Measurements from ENCODE around the gene AATK.

Gene AATK

GRCh38 chr17:81166033-81166492 lies at the start of gene AATK:
TSS of gene AATK (minus strand) at chr17:81166221. CDS start at chr17:81165992, 229 bp downstream.
- no peak for DNase-seq (ENCODE audit: low read depth, low spot score)

DNA sequence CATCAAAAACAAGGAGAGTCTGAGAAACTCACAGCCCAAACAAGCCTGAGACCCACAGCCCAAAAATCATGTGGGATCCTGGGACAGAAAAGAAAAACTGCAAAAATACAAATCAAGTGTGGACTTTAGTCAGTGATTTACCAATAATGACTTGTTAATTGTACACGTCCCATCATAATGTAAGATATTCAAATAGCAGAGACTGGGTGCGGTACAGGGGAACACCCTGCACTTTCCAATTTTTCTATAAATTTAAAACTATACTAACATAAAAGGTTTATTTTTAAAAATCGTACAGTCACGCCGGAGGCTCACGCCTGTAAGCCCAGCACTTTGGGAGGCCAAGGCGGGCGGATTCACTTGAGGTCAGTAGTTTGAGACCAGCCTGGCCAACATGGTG lies 48.0 kb upstream of the AATK start:
- no peak for DNase-seq (ENCODE audit: low read depth, low spot score)

DNA sequence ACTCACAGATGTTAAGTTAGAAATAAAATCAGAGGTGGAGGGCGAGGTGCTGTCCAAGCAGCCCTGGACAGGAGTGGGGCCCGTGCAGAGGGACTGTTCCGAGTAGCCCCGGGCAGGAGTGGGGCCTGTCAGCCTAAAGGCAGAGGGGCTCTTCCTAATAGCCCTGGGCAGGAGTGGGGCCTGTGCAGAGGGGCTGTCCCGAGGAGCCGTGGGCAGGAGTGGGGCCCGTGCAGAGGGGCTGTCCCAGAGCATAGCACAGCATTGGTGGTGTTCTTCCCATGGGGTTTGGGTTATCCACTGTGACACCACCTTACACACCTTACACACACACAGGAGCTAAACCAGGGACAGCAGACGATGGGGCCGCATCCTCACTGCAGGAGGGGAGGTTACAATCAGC lies 46.3 kb upstream of the AATK start:
- DNase-seq (ENCODE audit: low read depth, low spot score): no peak

GRCh38 chr17:81210868-81211267 lies 44.8 kb upstream of the AATK start:
- no peak for DNase-seq (ENCODE audit: low read depth, low spot score)

DNA sequence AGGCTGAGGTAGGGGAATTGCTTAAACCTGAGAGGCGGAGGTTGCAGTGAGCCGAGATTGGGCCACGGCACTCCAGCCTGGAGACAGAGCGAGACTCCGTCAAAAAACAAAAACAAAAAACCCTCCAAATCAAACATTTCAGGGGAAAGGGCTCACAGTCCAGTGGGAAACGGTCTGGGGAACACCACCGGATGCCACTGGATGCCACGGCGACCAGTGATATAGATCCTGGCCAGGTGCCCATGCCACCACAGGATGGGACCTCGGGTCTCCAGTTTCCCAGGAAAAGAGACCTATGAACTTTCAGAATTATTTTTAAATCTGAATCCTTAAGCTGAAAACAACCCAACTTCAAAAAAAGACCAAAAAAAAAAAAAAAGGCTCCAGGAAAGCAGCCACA lies 44.4 kb upstream of the AATK start:
- DNase-seq (ENCODE audit: low read depth, low spot score): no peak

DNA sequence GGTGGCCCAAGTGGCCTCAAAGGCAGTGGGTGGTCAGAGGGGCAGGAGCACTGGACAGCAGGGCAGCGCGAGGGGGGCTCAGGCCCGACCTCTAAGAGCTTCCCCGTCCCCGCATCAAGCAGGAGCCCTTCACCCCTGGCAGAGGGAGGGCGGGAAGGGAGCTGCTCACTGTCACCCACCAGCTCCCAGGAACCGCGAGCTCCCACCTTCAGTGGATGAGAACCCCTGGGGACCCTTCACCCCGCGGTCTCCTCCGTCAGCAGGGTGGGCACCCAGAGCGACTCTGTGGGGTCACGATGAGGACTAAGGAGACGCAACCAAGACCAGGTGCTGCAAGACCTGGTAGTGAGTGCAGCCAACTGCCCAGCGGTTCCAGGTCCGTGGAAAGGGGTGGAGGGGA lies 43.1 kb upstream of the AATK start:
- DNase-seq (ENCODE audit: low read depth, low spot score): no peak

DNA sequence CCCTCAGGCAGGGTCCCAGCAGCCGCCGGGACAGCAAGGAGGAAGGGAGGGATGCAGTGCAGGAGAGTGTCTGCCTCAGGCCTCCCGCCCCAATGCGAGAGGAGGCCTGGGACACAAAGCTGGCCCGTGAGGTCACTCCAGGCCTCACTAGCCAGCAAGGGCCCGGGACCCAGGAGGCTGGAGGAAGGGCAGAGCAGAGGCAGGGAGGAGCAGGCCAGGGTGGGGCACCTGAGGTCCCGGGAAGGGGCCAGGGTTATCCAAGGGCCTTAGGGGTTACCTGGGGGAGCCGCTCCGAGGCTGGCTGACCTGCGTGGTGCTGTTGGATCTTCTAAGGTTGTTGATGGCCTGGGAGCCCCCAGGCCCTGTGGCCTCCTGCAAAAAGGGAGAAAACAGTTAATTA lies 42.6 kb upstream of the AATK start:
- DNase-seq (ENCODE audit: low read depth, low spot score): no peak

DNA sequence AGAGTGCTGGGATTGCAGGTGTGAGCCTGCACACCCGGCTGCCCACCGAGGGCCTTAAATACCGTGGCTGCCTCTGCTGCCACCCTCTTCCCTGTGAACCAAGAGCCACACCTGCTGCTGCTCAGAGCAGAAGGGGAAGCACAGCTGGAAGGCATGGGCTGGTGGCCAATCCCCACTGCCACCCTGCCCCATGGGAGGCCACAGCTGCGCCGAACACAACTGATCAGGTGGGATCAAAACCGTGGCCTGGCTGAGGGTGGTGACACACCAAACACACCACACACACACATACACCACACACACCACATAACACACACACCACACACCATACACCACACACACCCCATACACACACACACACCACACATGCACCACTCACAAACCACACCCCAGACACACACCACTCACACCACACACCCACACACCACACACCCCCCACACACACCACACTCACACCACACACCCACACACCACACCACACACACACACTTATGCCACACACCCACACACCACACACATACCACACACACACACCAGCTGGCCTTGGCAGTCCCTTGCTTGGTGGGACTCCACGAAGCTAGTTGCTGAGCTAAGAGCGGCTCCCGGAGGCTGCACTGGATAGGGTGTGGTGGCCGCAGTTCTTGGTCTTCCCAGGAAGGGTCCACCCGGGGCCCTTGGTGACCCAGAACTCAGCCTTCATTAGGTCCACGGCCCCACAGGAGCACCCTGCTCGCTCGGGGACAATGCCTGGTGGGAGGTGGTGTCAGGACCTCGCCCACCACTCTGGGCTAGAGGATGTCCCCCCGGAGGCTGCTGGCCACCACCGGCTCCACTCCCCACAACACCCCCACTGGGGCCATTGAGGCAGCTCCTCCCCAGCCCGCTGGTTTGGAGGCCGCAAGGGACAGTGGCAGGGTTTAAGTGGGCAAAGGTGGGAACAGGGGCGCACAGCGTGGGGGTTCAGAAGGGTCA lies 41.9 kb upstream of the AATK start:
- no peak for DNase-seq (ENCODE audit: low read depth, low spot score)

DNA sequence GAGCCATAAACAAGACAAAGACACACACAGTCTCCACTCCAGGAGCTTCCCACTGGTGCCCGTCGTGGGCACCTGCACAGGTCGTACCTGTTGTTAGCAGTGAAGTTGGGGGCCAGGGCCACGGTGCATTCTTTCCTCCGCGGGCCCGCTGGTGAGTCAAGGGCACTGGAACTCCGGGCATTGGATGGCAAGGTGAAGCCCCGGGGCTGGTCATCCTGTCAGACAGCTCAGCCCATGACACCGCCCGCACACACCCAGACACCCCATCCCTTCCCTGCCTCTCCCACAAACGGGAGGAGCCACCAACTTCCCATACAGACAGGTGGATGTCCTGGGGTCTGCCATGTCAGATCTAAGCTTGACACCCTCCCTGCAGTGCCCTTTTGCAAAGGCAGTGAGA lies 40.6 kb upstream of the AATK start:
- no peak for DNase-seq (ENCODE audit: low read depth, low spot score)

DNA sequence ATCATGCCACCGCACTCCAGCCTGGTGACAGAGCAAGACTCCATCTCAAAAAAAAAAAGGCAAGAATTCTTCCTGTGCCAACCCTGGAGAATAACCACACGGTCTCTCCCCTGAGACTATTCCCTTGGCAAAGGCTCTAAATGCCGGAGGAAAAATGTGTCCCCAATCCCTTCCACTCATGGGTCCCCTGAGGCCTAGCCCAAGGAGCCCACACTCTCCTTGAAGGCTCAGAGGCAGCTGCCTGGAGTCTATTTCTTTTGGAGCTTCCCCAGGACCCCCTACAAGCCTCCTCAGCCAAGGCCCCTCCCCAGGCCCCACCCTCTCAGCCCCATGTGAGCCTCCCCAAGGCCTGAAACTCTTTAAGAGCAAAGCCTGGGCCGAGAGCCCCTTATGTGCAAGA lies 40.1 kb upstream of the AATK start:
- no peak for DNase-seq (ENCODE audit: low read depth, low spot score)

DNA sequence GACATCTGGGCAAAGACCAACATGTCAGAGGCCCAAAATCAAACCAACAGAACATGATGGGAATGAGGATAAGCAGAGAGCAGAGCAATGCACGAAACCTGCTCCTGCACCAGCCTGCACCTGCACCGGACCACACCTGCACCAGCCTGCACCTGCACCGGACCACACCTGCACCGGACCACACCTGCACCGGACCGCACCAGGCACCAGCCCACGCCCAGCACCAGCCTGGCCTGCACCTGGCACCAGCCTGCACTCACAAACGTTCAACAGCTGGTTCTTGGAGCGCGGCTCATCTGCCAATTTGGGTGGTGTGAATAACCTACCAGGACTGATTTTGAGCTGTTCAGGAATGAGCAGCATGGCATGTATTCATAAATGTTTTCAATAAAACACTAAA lies 38.6 kb upstream of the AATK start:
- no peak for DNase-seq (ENCODE audit: low read depth, low spot score)

DNA sequence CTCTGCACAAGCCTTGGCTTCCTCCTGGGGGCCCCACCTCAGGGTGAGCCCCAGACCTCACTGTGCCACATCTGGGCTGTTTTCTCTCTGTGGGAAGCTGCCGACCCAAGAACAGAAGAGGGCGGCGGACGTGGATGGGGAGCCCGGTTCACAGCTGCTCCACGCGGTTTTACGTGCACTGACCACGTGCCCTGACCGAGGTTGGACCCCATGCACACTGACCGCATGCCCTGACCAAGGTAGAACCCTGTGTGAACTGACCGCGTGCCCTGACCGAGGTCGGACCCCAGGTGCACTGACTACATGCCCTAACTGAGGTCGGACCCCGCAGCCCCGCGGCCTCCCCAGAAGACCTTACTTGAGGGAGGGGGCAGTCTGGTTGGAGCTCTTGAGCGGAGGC lies 37.1 kb upstream of the AATK start:
- no peak for DNase-seq (ENCODE audit: low read depth, low spot score)

- DNase-seq (ENCODE audit: low read depth, low spot score): no peak
Measured at GRCh38 chr17:81202318-81202717, 36.3 kb upstream of the AATK start.

DNA sequence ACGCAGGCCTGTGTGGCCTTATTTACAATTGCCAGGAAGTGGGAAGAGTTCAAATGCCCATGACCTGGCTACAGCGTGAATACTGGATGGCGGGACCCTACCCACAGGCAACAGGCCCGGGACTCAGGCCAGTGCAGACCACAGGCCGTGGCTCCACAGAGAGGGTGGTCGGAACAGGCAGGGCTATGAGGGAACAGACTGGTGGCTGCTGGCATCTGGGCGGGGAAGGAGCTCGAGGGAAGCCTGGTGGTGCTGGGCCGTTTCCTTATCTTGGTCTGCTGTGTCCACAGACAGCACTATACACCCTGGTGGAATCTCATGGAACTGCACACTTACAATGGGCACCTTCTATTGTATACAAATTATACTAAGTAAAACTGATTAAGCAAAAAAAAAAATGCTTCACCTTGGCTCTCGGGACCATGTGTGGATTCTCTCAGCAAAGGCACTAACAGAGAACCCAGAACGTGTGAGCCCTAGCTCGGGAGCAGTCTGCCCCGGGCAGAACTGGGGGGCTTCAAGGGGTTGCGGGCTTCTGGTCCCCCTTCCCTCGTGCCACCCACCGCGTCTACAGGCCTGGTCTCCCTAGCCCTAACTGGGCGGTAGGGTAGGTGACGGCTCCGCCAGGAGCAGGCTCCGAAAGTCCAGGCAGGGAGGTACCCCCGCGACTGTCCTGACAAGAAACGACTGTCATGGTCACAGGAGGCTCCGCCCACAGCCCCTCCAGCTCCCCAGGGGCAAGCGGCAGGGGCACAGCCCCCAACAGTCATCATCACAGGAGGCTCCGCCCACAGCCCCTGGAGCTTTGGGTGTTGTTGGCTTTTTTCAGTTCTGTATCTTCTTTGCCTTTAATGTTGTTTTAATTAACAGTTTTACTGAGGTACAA lies 34.9 kb upstream of the AATK start:
- DNase-seq (ENCODE audit: low read depth, low spot score): no peak

DNA sequence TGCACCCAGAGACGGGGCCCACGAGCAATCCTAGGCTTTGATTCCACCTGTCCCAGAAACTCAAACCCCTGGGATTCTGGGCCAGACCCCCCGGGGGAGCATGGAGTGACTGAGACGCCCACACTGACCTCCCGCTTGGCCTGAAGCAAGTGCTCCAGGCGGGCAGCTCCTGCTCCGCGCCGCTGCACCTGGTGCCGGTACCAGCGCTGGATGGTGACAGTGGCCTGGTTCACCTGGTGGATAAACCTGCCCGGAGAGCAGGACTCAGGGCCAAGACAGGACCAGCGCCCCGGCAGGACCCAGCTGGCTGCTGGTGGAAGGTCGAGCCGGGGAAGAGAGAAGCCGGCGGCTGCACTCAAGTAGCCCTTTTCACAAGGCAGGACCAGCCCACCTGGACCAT lies 34.2 kb upstream of the AATK start:
- DNase-seq (ENCODE audit: low read depth, low spot score): no peak

DNA sequence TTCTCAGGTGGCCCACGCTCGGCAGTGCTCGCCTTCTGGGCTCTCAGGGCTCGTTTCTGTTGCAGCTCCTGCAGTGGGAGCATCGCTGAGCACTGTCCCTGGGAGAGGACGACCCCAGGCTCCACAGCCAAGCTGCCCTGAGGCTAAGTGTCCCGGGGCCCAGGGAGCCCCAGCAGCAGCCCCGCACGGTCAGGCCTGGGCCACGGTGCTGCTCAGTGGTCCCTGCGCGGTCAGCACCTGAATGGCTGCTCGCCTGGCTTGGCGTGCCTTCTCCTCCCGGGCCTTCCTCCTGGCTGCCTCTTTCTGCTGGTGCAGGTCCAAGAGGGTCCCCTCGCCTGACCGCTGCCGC lies 33.4 kb upstream of the AATK start:
- DNase-seq (ENCODE audit: low read depth, low spot score): no peak

- no peak for DNase-seq (ENCODE audit: low read depth, low spot score)
Measured at GRCh38 chr17:81198826-81199481, 32.9 kb upstream of the AATK start.

DNA sequence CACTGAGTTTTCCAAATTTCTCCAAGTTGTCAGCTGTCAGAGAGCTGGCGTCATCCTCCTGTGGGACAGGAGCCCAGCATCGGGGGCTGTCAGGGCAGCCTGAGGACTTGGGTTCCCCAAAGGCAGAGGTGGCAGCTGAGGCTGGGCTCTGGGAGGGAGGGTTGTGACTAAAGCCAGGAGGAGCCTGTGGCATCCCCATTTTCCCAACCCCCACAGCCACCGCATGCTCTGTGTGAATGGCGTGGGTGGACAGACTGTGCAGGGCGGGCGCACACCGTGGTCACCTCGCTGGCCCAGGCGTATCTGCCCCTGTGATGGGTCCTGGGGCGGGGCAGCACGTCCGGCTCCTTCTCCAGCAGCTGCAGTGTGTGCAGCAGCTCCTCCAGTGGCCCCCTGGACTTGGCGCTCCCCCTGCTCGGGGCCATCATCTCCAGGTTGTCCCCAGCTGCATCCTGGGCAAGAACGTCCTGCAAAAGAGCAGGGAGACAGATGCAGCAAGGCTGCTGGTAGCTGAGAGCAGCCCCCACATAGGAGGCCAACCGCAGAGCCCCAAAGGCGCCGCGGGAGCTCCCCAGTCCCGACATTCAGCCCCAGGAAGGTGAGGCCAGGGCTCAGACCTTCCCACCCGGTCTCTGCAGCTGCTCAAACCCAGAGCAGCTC lies 31.9 kb upstream of the AATK start:
- no peak for DNase-seq (ENCODE audit: low read depth, low spot score)

DNA sequence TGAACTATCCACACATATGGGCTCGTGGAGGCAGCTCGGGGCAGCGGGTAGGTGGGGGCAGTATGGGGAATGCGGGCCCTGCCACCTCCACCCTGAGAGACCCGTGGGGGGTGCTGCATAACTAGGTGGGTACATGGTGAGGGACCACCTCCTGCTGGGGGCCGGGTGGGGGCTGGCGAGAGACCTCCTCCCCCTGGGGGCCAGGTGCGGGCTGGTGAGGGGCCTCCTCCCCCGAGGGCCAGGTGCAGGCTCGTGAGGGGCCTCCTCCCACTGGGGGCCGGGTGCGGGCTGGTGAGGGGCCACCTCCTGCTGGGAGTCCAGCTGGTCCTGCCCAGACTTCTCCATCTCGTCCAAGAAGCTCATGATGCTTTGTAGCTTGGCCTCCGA lies 31.4 kb upstream of the AATK start:
- DNase-seq (ENCODE audit: low read depth, low spot score): no peak

DNA sequence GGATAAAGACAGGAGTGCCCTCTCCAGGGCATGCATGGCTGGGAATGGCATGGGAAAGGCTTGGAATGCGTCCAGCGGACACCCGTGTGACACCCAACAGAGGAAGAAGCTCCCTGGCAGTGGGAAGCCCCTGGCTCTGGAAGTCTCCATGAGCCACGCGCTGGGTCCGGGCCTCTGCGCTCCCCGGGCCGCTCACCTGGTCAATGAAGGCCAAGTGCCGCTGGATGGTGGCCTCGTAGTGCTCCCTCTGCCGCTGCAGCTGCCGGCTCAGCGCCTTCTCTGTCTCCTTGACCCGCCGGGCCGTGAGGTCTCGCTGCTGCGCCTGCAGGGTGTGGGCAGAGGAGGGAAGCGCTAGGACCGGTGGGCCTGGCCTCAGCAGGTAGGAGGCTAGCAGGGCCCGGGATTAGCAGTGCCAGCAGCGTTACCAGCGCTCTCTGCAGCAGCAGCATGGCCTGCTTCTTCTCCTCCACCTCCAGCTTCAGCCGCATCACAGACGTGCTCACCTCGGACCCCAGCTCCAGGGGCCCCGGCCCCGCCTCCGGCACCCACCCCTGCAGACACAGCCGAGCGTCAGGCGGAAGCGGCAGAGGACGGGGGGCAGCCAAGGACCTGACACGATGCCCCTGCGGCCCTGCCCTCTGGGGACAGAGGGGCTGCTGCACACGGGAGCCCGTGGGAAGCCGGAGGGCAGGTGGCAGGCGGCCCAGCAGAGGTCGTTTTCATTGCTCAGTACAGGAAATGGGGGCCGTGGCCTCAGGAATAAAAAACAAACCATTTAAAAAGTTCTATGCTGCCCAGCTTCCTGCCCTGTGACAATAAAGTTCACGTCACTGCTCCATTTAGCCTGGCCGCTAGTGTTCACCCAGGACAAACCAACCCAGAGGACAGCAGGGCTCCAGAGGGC lies 30.7 kb upstream of the AATK start:
- DNase-seq (ENCODE audit: low read depth, low spot score): no peak

Measured in iPS DF 19.7 (cell line).